Activated T-cell treated with anti-CD3 and anti-CD28 coated beads, Interleukin-2, amount 50 U/mL, for 1 hour (primary cell): ENCODE data around the gene NKAIN2.

Source experiments
- DNase-seq: peaks from one replicate; pipeline ENCODE4 v3.0.0-alpha.2; 2020

NKAIN2 gene

GRCh38 chr6:124795643-124796463 lies 992.2 kb downstream of the NKAIN2 start:
- no peak for DNase-seq

- no peak for DNase-seq
Measured at GRCh38 chr6:124796464-124796970, 992.9 kb downstream of the NKAIN2 start.

- no peak for DNase-seq
Measured at GRCh38 chr6:124797224-124797623, 993.6 kb downstream of the NKAIN2 start.

- DNase-seq: no peak
Measured at GRCh38 chr6:124798942-124799496, 995.4 kb downstream of the NKAIN2 start.

GRCh38 chr6:124799638-124800037 lies 996.0 kb downstream of the NKAIN2 start:
- no peak for DNase-seq

GRCh38 chr6:124800222-124800621 lies 996.6 kb downstream of the NKAIN2 start:
- DNase-seq: no peak

GRCh38 chr6:124812067-124812466 lies 1008.4 kb downstream of the NKAIN2 start:
- no peak for DNase-seq

- no peak for DNase-seq
Measured at GRCh38 chr6:124819346-124819745, 1015.7 kb downstream of the NKAIN2 start.

- DNase-seq: no peak
Measured at GRCh38 chr6:124822204-124822613, 1018.5 kb downstream of the NKAIN2 start.

GRCh38 chr6:124822721-124823120 lies 1019.1 kb downstream of the NKAIN2 start:
- DNase-seq: no peak

GRCh38 chr6:124823240-124824111 lies 1019.8 kb downstream of the NKAIN2 start:
- DNase-seq: no peak

GRCh38 chr6:124825564-124825963 lies 1021.9 kb downstream of the NKAIN2 start:
- no peak for DNase-seq

GRCh38 chr6:124829822-124830221 lies 1026.2 kb downstream of the NKAIN2 start:
- no peak for DNase-seq

GRCh38 chr6:124830506-124830905 lies 1026.8 kb downstream of the NKAIN2 start:
- no peak for DNase-seq

- no peak for DNase-seq
Measured at GRCh38 chr6:124854338-124854922, 1050.8 kb downstream of the NKAIN2 start.

GRCh38 chr6:124857746-124858145 lies 1054.1 kb downstream of the NKAIN2 start:
- DNase-seq: no peak

- no peak for DNase-seq
Measured at GRCh38 chr6:124858564-124858963, 1054.9 kb downstream of the NKAIN2 start.

- no peak for DNase-seq
Measured at GRCh38 chr6:124859366-124859765, 1055.7 kb downstream of the NKAIN2 start.

- DNase-seq: no peak
Measured at GRCh38 chr6:124866040-124866439, 1062.4 kb downstream of the NKAIN2 start.

GRCh38 chr6:124867121-124867520 lies 1063.5 kb downstream of the NKAIN2 start:
- DNase-seq: no peak

- no peak for DNase-seq
Measured at GRCh38 chr6:124868481-124868880, 1064.8 kb downstream of the NKAIN2 start.

GRCh38 chr6:124869416-124869815 lies 1065.8 kb downstream of the NKAIN2 start:
- no peak for DNase-seq
